Activated CD8-positive, alpha-beta memory T cell treated with anti-CD3 and anti-CD28 coated beads for 36 hours (primary cell): ENCODE results near the gene OR2H2. TPM values are rescaled to one million over a fixed set of nuclear protein-coding genes. Genes with fewer than 3 reads are reported as not detected.

Source experiments
- CTCF ChIA-PET: fragments of 350-600 bp; sonication (Branson Sonifier 250); formaldehyde crosslinking; loops from one replicate; lab custom pipeline; 2021; ENCODE audit warnings: antibody characterized with exemption; lab: Charles Lee
- POLR2A ChIA-PET: fragments of 350-600 bp; sonication (Branson Sonifier 250); formaldehyde crosslinking; loops from one replicate; lab custom pipeline; 2021; ENCODE audit warnings: antibody characterized with exemption; lab: Charles Lee
- total RNA-seq, 2 experiments: library from RNA; stranded (reverse); gene quantifications; one replicate each; pipeline ENCODE4 v1.2.3, GENCODE V29; 2021

The OR2H2 gene
- not detected for total RNA-seq

- ChIA-PET CTCF (no interaction called here), POLR2A (no interaction called here)
Measured at GRCh38 chr6:29584821-29585220, at the start of gene OR2H2. Gene OR2H2 (plus strand): TSS chr6:29585121. CDS start chr6:29587945, 2,824 bp downstream.

- POLR2A ChIA-PET = no interaction called here
- CTCF ChIA-PET = no interaction called here
Measured at GRCh38 chr6:29537714-29538403, 47.1 kb upstream of the OR2H2 start.

GRCh38 chr6:29547573-29547972 is 37.3 kb upstream of the OR2H2 start:
- ChIA-PET CTCF (no interaction called here), POLR2A (no interaction called here)

GRCh38 chr6:29552512-29553051 is 32.3 kb upstream of the OR2H2 start:
- CTCF ChIA-PET = no interaction called here

GRCh38 chr6:29553268-29554057 is 31.5 kb upstream of the OR2H2 start:
- ChIA-PET POLR2A (no interaction called here), CTCF (no interaction called here)

More at GRCh38 chr6:29552512-29553051, 32.3 kb upstream of the OR2H2 start:
- POLR2A ChIA-PET = no interaction called here

GRCh38 chr6:29554764-29555163 is 30.2 kb upstream of the OR2H2 start:
- CTCF ChIA-PET = no interaction called here

GRCh38 chr6:29557320-29557719 is 27.6 kb upstream of the OR2H2 start:
- POLR2A ChIA-PET = no interaction called here
- CTCF ChIA-PET = no interaction called here

More at GRCh38 chr6:29554764-29555163, 30.2 kb upstream of the OR2H2 start:
- POLR2A ChIA-PET = no interaction called here

GRCh38 chr6:29558439-29559079 is 26.4 kb upstream of the OR2H2 start:
- POLR2A ChIA-PET = interaction anchor here (0.6 kb wide), 1 partner anchor 1279 kb away, joined by 3 read pairs; no protein-coding TSS in a partner anchor
- CTCF ChIA-PET = no interaction called here

- ChIA-PET CTCF (no interaction called here), POLR2A (no interaction called here)
Measured at GRCh38 chr6:29559524-29560287, 25.2 kb upstream of the OR2H2 start, which contains the start of gene UBD. Gene UBD (minus strand): TSS chr6:29559732. CDS start chr6:29559701, 31 bp downstream.

- CTCF ChIA-PET = no interaction called here
- POLR2A ChIA-PET = no interaction called here
Measured at GRCh38 chr6:29561091-29561490, 23.8 kb upstream of the OR2H2 start.

GRCh38 chr6:29561606-29562181 is 23.2 kb upstream of the OR2H2 start:
- POLR2A ChIA-PET = no interaction called here
- CTCF ChIA-PET = no interaction called here

GRCh38 chr6:29563435-29563965 is 21.4 kb upstream of the OR2H2 start:
- ChIA-PET POLR2A (no interaction called here), CTCF (no interaction called here)

GRCh38 chr6:29564875-29565274 is 20.0 kb upstream of the OR2H2 start:
- CTCF ChIA-PET = interaction anchor here (1.3 kb wide), 1 partner anchor 24 kb away, joined by 3 read pairs; no protein-coding TSS in a partner anchor
- POLR2A ChIA-PET = no interaction called here

- CTCF ChIA-PET = no interaction called here
- POLR2A ChIA-PET = no interaction called here
Measured at GRCh38 chr6:29566856-29567255, 18.1 kb upstream of the OR2H2 start.

GRCh38 chr6:29567541-29567940 is 17.4 kb upstream of the OR2H2 start:
- CTCF ChIA-PET = no interaction called here
- POLR2A ChIA-PET = no interaction called here

- ChIA-PET POLR2A (no interaction called here), CTCF (no interaction called here)
Measured at GRCh38 chr6:29567991-29568390, 16.9 kb upstream of the OR2H2 start.

GRCh38 chr6:29576056-29576455 is 8.9 kb upstream of the OR2H2 start:
- ChIA-PET CTCF (no interaction called here), POLR2A (no interaction called here)

- POLR2A ChIA-PET = no interaction called here
Measured at GRCh38 chr6:29577544-29577943, 7.4 kb upstream of the OR2H2 start.

More at GRCh38 chr6:29577544-29577943, 7.4 kb upstream of the OR2H2 start:
- CTCF ChIA-PET = no interaction called here
